Neural cell (in vitro differentiated cells): ENCODE data around the gene TRIB2. TPM values are rescaled to one million over a fixed set of nuclear protein-coding genes. Genes with fewer than 3 reads are reported as not detected.

Experiments
- H2AFZ ChIP-seq: fragments of 200-600, 300-800 bp; sonication (generic), shearing (Covaris generic); 2 replicates; pipeline ENCODE4 v1.6.0; 2014; ENCODE audit warnings: low read depth, mild to moderate bottlenecking, antibody characterized with exemption, low read length, moderate library complexity
- H3F3A ChIP-seq: fragments of 200-600 bp; shearing (Covaris generic); 2 replicates; pipeline ENCODE4 v1.6.1; 2016; ENCODE audit warnings: mild to moderate bottlenecking, moderate library complexity, mixed read lengths, antibody characterized with exemption, low read length; ENCODE audit not compliant: insufficient read depth, poor library complexity, severe bottlenecking
- H3K27ac ChIP-seq: fragments of 200-600, 300-800 bp; sonication (generic), shearing (Covaris generic); 2 replicates; pipeline ENCODE4 v1.5.1; 2014; ENCODE audit warnings: mild to moderate bottlenecking, low read length, moderate library complexity
- H3K27me3 ChIP-seq: fragments of 300-800, 200-600 bp; sonication (generic), shearing (Covaris generic); 2 replicates; pipeline ENCODE4 v1.6.0; 2014; ENCODE audit warnings: mild to moderate bottlenecking, low read depth, low read length, moderate library complexity; ENCODE audit not compliant: insufficient read depth
- H3K36me3 ChIP-seq: fragments of 300-800, 200-600 bp; sonication (generic), shearing (Covaris generic); 2 replicates; pipeline ENCODE4 v1.5.1; 2014; ENCODE audit warnings: mild to moderate bottlenecking, antibody characterized with exemption, low read length, moderate library complexity; ENCODE audit not compliant: insufficient read depth
- H3K4me2 ChIP-seq: fragments of 300-800, 200-600 bp; sonication (generic), shearing (Covaris generic); 2 replicates; pipeline ENCODE4 v1.6.0; 2014; ENCODE audit warnings: mild to moderate bottlenecking, low read length
- H3K4me3 ChIP-seq: fragments of 300-800, 200-600 bp; sonication (generic), shearing (Covaris generic); 2 replicates; pipeline ENCODE4 v1.5.1; 2014; ENCODE audit warnings: mild to moderate bottlenecking, low read length, moderate library complexity
- H3K79me2 ChIP-seq: fragments of 200-600 bp; shearing (Covaris generic); replicated peaks from 2 replicates; pipeline ENCODE4 v1.6.0; 2014; ENCODE audit warnings: mild to moderate bottlenecking, low read length, moderate library complexity; ENCODE audit not compliant: insufficient read depth
- H3K9ac ChIP-seq: fragments of 300-800, 200-600 bp; sonication (generic), shearing (Covaris generic); 2 replicates; pipeline ENCODE4 v1.6.1; 2016; ENCODE audit warnings: mild to moderate bottlenecking, low read length, mixed read lengths
- H3K9me2 ChIP-seq: fragments of 200-600 bp; shearing (Covaris generic); 2 replicates; pipeline ENCODE4 v1.6.1; 2016; ENCODE audit warnings: mild to moderate bottlenecking, low read length, mixed read lengths; ENCODE audit not compliant: insufficient read depth
- H3K9me3 ChIP-seq: fragments of 200-600, 300-800 bp; sonication (generic), shearing (Covaris generic); 2 replicates; pipeline ENCODE4 v1.6.1; 2016; ENCODE audit warnings: mild to moderate bottlenecking, mixed run types, low read length, moderate library complexity, mixed read lengths
- H4K20me1 ChIP-seq: fragments of 200-600 bp; shearing (Covaris generic); 2 replicates; pipeline ENCODE4 v1.6.1; 2016; ENCODE audit warnings: mild to moderate bottlenecking, mixed run types; ENCODE audit not compliant: insufficient read depth
- EP300 ChIP-seq: fragments of 450-650 bp; conservative IDR thresholded peaks from 2 replicates; pipeline ENCODE4 v1.6.1; 2014; ENCODE audit warnings: antibody characterized with exemption, mild to moderate bottlenecking, moderate library complexity; ENCODE audit not compliant: poor library complexity, severe bottlenecking
- EZH2 ChIP-seq: fragments of 200-600, 300-800 bp; shearing (Covaris generic), sonication (generic); IDR thresholded peaks from 2 replicates; pipeline ENCODE4 v1.6.1; 2014; ENCODE audit warnings: antibody characterized with exemption, low read length, borderline replicate concordance, mild to moderate bottlenecking; ENCODE audit not compliant: insufficient read depth, poor library complexity, severe bottlenecking
- MXI1 ChIP-seq: fragments of 450-650 bp; conservative IDR thresholded peaks from 2 replicates; pipeline ENCODE4 v1.6.1; 2014; ENCODE audit warnings: antibody characterized with exemption, mild to moderate bottlenecking; ENCODE audit not compliant: poor library complexity, severe bottlenecking
- POLR2AphosphoS5 ChIP-seq: IDR thresholded peaks from 2 replicates; pipeline ENCODE4 v1.6.1; 2012
- RAD21 ChIP-seq: fragments of 450-650 bp; conservative IDR thresholded peaks from 2 replicates; pipeline ENCODE4 v1.6.1; 2014; ENCODE audit warnings: antibody characterized with exemption, mild to moderate bottlenecking, moderate library complexity
- SMC3 ChIP-seq: fragments of 450-650 bp; conservative IDR thresholded peaks from 2 replicates; pipeline ENCODE4 v1.6.1; 2014; ENCODE audit warnings: antibody characterized with exemption, mild to moderate bottlenecking, moderate library complexity; ENCODE audit not compliant: poor library complexity
- TAF1 ChIP-seq: IDR thresholded peaks from 2 replicates; pipeline ENCODE4 v1.6.1; 2012; ENCODE audit warnings: low read depth
- polyA plus RNA-seq: library from polyadenylated mRNA; depleted of rRNA; stranded (reverse); fragments of >200 nt; gene quantifications from 2 replicates; pipeline ENCODE4 v1.2.3, GENCODE V29; 2014
- TF ChIP-seq, protein P1 (sequence below): IDR thresholded peaks from 2 replicates; pipeline ENCODE4 v1.6.1; 2012; ENCODE audit warnings: borderline replicate concordance
- TF ChIP-seq, protein P2 (sequence below): fragments of 450-650 bp; IDR thresholded peaks from 2 replicates; pipeline ENCODE4 v1.5.1; 2014; ENCODE audit warnings: antibody characterized with exemption, mild to moderate bottlenecking, moderate library complexity; ENCODE audit not compliant: poor library complexity, severe bottlenecking

The TRIB2 gene
- polyA plus RNA-seq, 1 donor from 2014 or later, result 123 TPM

DNA sequence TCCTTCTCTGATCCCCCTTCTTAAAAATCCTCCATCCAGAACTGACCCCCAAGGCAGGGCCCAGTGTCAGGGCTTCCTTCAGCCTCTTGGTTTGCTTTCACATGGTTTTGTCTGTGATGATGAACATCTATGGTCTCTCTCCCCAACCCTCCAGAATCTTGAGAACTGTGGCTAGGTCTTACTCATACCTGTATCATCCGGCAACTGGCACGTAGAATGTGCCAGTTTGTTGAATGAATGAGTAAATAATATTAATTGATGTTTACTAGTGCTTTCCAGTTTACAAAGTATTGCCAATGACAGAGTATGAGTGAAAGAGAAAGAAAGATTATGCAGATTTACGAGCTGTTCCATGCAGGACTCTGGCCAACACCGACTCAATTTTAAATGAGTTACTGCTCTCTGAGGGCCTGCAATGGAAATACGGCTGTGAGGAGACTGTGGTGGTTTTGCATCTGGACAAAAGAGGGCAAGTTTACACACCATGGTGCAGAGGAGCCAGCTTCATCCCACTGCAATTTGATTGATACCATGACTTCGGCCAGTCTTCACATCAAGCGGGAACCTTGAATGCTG is 29.9 kb upstream of the TRIB2 start:
- Histone ChIP-seq H3K27me3 (no peaks in the 10 kb centered on the region), H3F3A (no peaks in the 10 kb centered on the region), H4K20me1 (no peaks in the 10 kb centered on the region), H3K79me2 (no peaks in the 10 kb centered on the region), H3K9me3 (peaks cover 4% of the 10 kb centered on the region), H3K36me3 (no peaks in the 10 kb centered on the region), H3K9ac (no peak overlapping the region), H3K27ac (no peak overlapping the region), H2AFZ (no peak overlapping the region), H3K4me3 (no peak overlapping the region), H3K4me2 (no peak overlapping the region), H3K9me2 (no peaks in the 10 kb centered on the region)
- no peak for TF ChIP-seq POLR2AphosphoS5

DNA sequence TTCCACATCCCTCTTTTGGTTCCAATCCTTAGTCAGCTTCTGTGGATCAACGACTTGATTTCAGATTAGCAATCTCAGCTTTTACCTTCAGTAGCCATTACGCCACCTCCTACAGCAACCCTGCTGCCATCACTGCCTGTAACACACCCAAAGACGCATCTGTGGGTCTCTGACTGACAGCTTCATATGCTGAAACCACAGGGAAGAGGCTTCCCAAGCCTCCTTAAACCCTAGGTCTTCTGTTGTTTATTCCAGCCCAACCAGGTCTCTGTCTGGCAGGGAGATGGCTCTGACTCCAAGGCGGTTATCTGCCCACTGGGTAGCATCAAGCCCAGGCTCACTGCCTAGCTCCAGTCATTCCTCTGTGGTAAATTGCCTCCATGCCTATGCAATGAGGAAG is 28.6 kb upstream of the TRIB2 start:
- Histone ChIP-seq H3F3A (no peaks in the 10 kb centered on the region), H3K4me3 (no peak overlapping the region), H4K20me1 (no peaks in the 10 kb centered on the region), H3K27ac (no peak overlapping the region), H3K9me2 (no peaks in the 10 kb centered on the region), H3K79me2 (no peaks in the 10 kb centered on the region), H3K4me2 (no peak overlapping the region), H3K9me3 (peaks cover 4% of the 10 kb centered on the region), H2AFZ (no peak overlapping the region), H3K9ac (no peak overlapping the region), H3K36me3 (no peaks in the 10 kb centered on the region), H3K27me3 (no peaks in the 10 kb centered on the region)
- no peak for TF ChIP-seq SMC3
- TF ChIP-seq EZH2, result no peak
- TF ChIP-seq, protein P1, sequence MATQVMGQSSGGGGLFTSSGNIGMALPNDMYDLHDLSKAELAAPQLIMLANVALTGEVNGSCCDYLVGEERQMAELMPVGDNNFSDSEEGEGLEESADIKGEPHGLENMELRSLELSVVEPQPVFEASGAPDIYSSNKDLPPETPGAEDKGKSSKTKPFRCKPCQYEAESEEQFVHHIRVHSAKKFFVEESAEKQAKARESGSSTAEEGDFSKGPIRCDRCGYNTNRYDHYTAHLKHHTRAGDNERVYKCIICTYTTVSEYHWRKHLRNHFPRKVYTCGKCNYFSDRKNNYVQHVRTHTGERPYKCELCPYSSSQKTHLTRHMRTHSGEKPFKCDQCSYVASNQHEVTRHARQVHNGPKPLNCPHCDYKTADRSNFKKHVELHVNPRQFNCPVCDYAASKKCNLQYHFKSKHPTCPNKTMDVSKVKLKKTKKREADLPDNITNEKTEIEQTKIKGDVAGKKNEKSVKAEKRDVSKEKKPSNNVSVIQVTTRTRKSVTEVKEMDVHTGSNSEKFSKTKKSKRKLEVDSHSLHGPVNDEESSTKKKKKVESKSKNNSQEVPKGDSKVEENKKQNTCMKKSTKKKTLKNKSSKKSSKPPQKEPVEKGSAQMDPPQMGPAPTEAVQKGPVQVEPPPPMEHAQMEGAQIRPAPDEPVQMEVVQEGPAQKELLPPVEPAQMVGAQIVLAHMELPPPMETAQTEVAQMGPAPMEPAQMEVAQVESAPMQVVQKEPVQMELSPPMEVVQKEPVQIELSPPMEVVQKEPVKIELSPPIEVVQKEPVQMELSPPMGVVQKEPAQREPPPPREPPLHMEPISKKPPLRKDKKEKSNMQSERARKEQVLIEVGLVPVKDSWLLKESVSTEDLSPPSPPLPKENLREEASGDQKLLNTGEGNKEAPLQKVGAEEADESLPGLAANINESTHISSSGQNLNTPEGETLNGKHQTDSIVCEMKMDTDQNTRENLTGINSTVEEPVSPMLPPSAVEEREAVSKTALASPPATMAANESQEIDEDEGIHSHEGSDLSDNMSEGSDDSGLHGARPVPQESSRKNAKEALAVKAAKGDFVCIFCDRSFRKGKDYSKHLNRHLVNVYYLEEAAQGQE, result no peak
- TF ChIP-seq RAD21, result no peak
- TF ChIP-seq POLR2AphosphoS5, result no peak
- no peak for TF ChIP-seq EP300
- TF ChIP-seq, protein P2, sequence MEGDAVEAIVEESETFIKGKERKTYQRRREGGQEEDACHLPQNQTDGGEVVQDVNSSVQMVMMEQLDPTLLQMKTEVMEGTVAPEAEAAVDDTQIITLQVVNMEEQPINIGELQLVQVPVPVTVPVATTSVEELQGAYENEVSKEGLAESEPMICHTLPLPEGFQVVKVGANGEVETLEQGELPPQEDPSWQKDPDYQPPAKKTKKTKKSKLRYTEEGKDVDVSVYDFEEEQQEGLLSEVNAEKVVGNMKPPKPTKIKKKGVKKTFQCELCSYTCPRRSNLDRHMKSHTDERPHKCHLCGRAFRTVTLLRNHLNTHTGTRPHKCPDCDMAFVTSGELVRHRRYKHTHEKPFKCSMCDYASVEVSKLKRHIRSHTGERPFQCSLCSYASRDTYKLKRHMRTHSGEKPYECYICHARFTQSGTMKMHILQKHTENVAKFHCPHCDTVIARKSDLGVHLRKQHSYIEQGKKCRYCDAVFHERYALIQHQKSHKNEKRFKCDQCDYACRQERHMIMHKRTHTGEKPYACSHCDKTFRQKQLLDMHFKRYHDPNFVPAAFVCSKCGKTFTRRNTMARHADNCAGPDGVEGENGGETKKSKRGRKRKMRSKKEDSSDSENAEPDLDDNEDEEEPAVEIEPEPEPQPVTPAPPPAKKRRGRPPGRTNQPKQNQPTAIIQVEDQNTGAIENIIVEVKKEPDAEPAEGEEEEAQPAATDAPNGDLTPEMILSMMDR, result no peak
- TF ChIP-seq MXI1, result no peak
- TF ChIP-seq TAF1, result no peak

DNA sequence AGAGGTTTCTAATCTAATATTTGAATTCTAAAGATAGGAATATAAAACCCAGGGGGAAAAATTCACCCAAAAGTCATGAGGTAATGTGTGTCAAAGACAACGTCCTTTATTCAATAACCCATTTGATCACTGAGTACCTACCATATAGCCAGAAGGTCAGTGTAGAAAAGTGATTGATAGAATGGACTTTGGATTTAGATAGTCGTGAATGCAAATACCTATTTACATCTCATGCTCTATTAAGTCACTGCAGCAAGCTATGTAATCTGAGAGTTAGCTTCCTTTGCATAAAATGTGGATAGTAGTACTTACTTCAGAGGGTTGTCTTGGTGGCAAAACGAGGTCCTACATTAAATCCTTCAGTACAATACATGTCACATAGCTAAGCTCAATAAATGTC is 27.8 kb upstream of the TRIB2 start:
- H3F3A ChIP-seq, result no peaks in the 10 kb centered on the region
- H3K36me3 ChIP-seq, result no peaks in the 10 kb centered on the region
- no peak overlapping the region for H2AFZ ChIP-seq
- no peak overlapping the region for H3K9ac ChIP-seq
- no peak overlapping the region for H3K4me2 ChIP-seq
- H3K27ac ChIP-seq, result no peak overlapping the region
- H3K27me3 ChIP-seq, result no peaks in the 10 kb centered on the region
- no peaks in the 10 kb centered on the region for H3K79me2 ChIP-seq
- H3K9me2 ChIP-seq, result no peaks in the 10 kb centered on the region
- H3K4me3 ChIP-seq, result no peak overlapping the region
- TF ChIP-seq RAD21 (no peak), EP300 (no peak), EZH2 (no peak), TAF1 (no peak), SMC3 (no peak), POLR2AphosphoS5 (no peak), MXI1 (no peak)
- TF ChIP-seq, protein P2, result no peak
- TF ChIP-seq, protein P1, result no peak
- peaks cover 4% of the 10 kb centered on the region for H3K9me3 ChIP-seq
- H4K20me1 ChIP-seq, result no peaks in the 10 kb centered on the region
